Skin of body (tissue), 2 donors: ENCODE measurements around the gene CPVL. TPM values are rescaled to one million over a fixed set of nuclear protein-coding genes. Genes with fewer than 3 reads are reported as not detected.

Experiments used
- DNase-seq: peaks from one replicate; lab custom pipeline; 2025; lab: John Stamatoyannopoulos, UW
- total RNA-seq: library from RNA; depleted of rRNA; stranded (reverse); fragments of >200 nt; gene quantifications from one replicate; pipeline ENCODE4 v1.2.3, GENCODE V29; 2014

Gene CPVL
- total RNA-seq, 1 donor from 2014 or later, result 12.6 TPM

- no peak for DNase-seq
These were observed 139.2 kb downstream of the CPVL start for GRCh38 chr7:29007127-29007526.

- DNase-seq, result no peak
These were observed 140.5 kb downstream of the CPVL start for GRCh38 chr7:29005829-29006228.

- DNase-seq, result no peak
These were observed 140.9 kb downstream of the CPVL start for GRCh38 chr7:29005406-29005805.

DNA sequence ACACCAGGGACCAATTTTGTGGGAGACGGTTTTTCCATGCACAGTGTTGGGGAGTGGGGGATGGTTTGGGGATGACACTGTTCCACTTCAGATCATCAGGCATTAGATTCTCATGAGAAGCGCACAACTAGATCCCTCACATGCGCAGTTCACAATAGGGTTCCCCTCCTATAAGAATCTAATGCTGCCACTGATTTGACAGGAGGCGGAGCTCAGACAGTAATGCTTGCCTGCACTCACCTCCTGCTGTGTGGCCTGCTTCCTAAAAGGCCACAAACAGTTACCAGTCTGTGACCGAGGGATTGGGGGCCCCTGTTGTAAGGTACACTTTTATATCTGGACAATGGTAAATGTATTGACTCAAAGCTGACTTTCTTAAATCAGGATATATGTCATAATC lies 142.6 kb downstream of the CPVL start:
- no peak for DNase-seq

DNA sequence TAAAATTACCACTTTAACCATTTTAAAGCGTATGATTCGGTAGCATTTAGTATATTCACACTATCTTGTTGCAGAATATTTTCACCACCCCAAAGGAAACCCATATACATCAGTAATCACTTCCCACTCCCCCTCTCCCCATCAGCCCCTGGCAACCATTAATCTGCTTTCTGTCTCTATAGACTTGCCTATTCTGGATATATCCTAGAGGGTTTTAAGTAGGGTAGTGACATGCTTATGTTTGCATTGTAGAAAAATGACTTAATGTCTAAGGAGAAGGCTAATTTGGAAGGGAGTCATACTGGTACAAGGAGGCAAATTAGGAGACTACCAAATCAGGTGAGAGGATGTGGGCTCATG lies 145.6 kb downstream of the CPVL start:
- DNase-seq, result no peak

DNA sequence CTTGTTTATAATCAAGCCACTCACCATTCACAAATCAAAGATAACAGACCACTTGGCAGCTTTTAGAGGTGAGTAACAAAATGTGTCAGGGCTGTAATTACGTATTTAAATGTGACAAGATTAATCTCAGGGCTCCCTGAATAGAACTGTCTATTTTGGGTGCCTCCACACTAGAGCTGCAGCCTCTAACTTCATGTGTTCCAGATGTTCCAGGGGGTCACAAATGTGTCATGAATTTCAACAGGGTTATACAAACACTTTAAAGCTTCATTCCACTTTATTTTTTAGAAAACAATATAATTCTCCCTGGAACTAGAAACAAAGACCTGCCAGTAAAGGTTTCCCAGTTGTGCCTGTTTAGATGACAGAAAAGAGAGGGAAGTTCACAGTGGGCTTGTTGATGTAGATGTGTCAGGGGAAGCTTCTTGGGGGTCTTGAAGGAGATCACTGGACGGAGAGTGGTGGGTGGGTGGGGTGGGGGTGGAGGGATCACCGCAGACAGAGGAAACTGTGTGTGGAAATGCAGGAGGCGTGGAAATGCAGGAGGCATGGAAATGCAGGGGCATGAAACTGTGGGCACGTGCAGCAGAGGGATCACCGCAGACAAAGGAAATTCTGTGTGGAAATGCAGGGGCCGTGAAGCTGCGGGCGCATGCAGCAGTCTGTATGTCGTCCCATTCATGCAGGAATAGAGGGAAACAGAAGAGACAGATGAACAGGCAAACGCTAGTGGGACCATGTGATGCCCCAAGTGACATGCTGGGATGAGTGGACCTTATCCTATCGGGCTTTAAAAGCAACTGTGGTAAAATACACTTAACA lies 146.2 kb downstream of the CPVL start:
- DNase-seq, result peak; percentile 58

- DNase-seq, result no peak
These were observed 146.9 kb downstream of the CPVL start for GRCh38 chr7:28999427-28999826.

DNA sequence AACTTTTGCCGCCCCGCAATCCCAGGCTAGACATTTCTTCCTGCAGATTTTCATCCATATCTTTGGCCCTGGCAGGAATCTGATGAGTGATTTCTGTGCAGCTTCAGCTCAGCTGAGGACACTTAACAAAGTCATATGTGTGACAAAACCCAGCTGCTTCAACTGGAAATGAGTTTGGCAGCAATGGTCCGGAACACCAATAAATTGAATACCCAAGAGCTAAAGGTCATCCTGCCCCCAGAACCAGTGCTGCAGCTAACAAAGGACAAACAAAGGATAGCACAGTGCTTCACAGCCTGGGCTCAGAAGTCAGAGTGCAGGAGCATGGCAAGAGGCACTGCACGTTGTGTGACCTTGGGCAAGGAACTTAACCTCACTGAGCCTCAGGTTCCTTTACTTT lies 148.2 kb downstream of the CPVL start:
- no peak for DNase-seq

- DNase-seq, result no peak
These were observed 149.5 kb downstream of the CPVL start for GRCh38 chr7:28996836-28997235.

GRCh38 chr7:28993371-28993770 lies 153.0 kb downstream of the CPVL start:
- no peak for DNase-seq

GRCh38 chr7:28992798-28993197 lies 153.5 kb downstream of the CPVL start:
- DNase-seq, result peak; percentile 28

- DNase-seq, result peak; percentile 84
These were observed 156.0 kb downstream of the CPVL start for GRCh38 chr7:28990200-28990960.

GRCh38 chr7:28989211-28989980 lies 156.9 kb downstream of the CPVL start:
- no peak for DNase-seq

DNA sequence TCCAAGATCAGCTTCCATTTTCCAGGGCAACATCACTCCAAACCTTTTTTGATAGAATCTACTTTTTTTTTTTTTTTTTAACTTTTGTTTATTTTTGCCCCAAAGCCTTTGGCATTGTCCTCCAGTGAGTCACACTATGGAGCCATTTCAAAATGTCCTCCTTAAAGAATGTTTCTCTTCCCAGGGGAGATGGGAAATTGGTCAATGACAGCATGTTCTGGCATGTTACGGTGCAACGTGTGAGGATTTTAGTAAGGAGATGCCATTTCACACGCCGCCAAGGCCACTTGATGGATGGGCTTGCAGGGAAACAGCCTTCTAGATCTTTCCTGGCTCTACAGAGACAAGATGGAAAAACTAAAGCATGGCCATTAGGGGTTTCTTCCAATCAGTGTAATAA lies 157.5 kb downstream of the CPVL start:
- DNase-seq, result peak; percentile 48

- no peak for DNase-seq
These were observed 158.2 kb downstream of the CPVL start for GRCh38 chr7:28988091-28988490.

GRCh38 chr7:28986765-28987110 lies 159.6 kb downstream of the CPVL start:
- peak; percentile 25 for DNase-seq

- DNase-seq, result no peak
These were observed 160.1 kb downstream of the CPVL start for GRCh38 chr7:28986028-28986764.

GRCh38 chr7:28984631-28985030 lies 161.7 kb downstream of the CPVL start:
- peak; percentile 82 for DNase-seq

DNA sequence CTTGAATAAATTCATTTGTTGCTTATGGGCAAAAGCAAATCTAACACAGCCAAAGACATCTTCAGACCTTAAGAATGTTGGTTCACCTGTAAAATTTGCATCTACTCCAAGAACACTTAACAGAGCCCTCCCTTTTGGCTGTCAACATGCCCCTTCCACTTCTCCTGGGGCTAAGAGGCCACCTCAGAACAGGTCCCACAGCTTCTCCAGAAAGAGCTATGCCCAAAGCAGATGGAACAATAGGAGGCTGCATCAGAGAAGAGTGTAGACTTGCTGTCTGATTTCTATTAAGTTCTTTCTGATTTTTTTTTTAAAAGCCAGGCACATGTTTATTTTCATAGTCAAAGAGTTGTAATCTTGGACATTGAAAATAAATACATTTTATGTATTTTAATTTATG lies 162.1 kb downstream of the CPVL start:
- no peak for DNase-seq

DNA sequence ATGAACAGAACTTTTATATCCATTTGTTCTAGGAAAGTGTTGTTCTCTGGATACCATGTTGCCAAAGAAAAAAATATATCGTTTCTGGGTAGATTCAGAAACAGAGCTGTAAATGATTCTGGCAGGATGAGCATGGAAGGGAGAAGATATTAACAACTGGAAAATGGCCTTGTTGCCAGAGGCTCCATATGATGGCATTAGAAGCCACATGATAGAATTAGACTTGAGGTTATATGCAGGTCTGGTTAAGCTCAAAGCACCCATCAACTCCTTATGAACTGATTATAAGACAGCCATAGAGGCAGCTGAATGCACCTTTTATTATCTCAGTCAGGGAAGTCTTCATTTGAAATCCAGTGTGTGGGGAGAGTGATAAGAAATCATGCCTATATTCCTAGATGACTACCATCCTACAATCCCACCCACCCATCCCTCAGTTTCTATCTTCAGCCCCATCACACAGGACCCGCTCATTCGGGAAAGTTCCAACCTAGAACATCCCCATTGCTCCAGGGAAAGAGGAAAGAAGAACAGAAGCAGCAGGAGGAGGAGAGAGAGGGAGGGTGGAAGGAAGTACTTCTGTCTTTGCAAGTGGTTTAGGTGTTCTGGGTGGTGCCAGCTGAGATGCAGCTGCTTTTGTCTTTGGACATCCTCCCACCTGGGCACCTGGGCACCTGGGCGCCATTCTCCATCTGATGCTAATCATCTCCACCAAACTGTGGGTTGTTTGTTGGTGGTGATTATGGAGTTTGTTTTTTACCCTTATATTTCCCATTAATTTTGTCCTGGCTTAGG lies 162.7 kb downstream of the CPVL start:
- no peak for DNase-seq

GRCh38 chr7:28981161-28981465 lies 165.2 kb downstream of the CPVL start:
- no peak for DNase-seq
